Psoas muscle (tissue), 8 donors: ENCODE results near the gene CLEC2L. TPM values are rescaled to one million over a fixed set of nuclear protein-coding genes. Genes with fewer than 3 reads are reported as not detected.
A peak's percentile ranks its signal among the peaks of the same experiment; 100 is the strongest.

Experiments
- ATAC-seq, 4 donors: fragments of 200-7000 bp; cut with Tn5 transposase; one replicate each; pipeline ENCODE4 v1.9.1; 2020; ENCODE audit warnings: moderate library complexity in 3 of 4, mild to moderate bottlenecking in 2 of 4
- DNase-seq, 2 donors: peaks; one replicate each; pipeline ENCODE4 v3.0.0-alpha.2; 2020
- H3K27ac ChIP-seq: fragments of 200-600 bp; one replicate; pipeline ENCODE4 v1.8.0; 2022
- H3K27me3 ChIP-seq, 3 donors: fragments of 200-600 bp in 1 of 3; one replicate each; pipeline versions ENCODE4 v1.6.1 to v1.8.0; 2013 to 2022; ENCODE audit warnings: low read length in 2 of 3, mild to moderate bottlenecking in 2 of 3, moderate library complexity in 1 of 3; ENCODE audit not compliant: insufficient read depth in 3 of 3
- H3K36me3 ChIP-seq, 2 donors: fragments of 200-600 bp in 1 of 2; one replicate each; pipeline versions ENCODE4 v1.6.1 to v1.8.0; 2013 to 2022; ENCODE audit warnings: low read depth in 1 of 2, mild to moderate bottlenecking in 1 of 2, moderate library complexity in 1 of 2; ENCODE audit not compliant: insufficient read depth in 1 of 2
- H3K4me1 ChIP-seq: fragments of 200-600 bp; one replicate; pipeline ENCODE4 v1.8.0; 2022
- H3K4me3 ChIP-seq: fragments of 200-600 bp; one replicate; pipeline ENCODE4 v1.8.0; 2022; ENCODE audit warnings: mild to moderate bottlenecking
- H3K9me3 ChIP-seq: fragments of 200-600 bp; one replicate; pipeline ENCODE4 v1.8.0; 2022
- WGBS, 3 donors: extraction: QIAGEN DNeasy Blood & Tissue Kit; methylation state at CpG; one replicate each; pipeline versions ENCODE4 v1.1.6 to v1.1.7; 2013; 5-methylcytosine and 5-hydroxymethylcytosine counted together
- intact Hi-C, 2 donors: fragments of 100-400 bp; cut with DNase I; formaldehyde crosslinking; loops; one replicate each; pipeline versions ENCODE4 v1.11.0 to v1.14.2; 2022
- polyA plus RNA-seq, 3 donors: library from polyadenylated mRNA; stranded (reverse); fragments of 200-250 nt; gene quantifications; one replicate each; pipeline ENCODE4 v1.2.3, GENCODE V29; 2013
- total RNA-seq, 4 donors: library from RNA; stranded (reverse); fragmentation: NEBNext Ultra II Directional in 2 of 4; extraction: Animal tissue kit (Norgen Biotek cat#: 25700) in 2 of 4; gene quantifications; one replicate each; pipeline versions ENCODE4 v1.2.1 to v1.2.4, GENCODE V29; 2021 to 2023
- TF ChIP-seq, protein P1 (sequence below): fragments of 200-600 bp; IDR thresholded peaks from one replicate; pipeline ENCODE4 v1.8.0; 2022; ENCODE audit warnings: antibody characterized with exemption
- donor health status: healthy with polysubstance abuse.
- donor health status: DM: no; HTN: no; CAD: no; lungs with moderate emphysema.
- donor health status: Bipolar disorder and iron deficiency.
- donor health status: healthy.
- donor health status: DM: yes; HTN: yes; CAD: no.
- donor health status: DM: no; HTN: no; CAD: no.
- donor health status: DM: no; HTN: no; CAD: no.
- donor health status: DM: yes; HTN: yes; CAD: no.

CLEC2L gene
- total and polyA plus RNA-seq, 7 donors, result 0.12 to 1.5 (median 0.83) TPM; not detected in 1

DNA sequence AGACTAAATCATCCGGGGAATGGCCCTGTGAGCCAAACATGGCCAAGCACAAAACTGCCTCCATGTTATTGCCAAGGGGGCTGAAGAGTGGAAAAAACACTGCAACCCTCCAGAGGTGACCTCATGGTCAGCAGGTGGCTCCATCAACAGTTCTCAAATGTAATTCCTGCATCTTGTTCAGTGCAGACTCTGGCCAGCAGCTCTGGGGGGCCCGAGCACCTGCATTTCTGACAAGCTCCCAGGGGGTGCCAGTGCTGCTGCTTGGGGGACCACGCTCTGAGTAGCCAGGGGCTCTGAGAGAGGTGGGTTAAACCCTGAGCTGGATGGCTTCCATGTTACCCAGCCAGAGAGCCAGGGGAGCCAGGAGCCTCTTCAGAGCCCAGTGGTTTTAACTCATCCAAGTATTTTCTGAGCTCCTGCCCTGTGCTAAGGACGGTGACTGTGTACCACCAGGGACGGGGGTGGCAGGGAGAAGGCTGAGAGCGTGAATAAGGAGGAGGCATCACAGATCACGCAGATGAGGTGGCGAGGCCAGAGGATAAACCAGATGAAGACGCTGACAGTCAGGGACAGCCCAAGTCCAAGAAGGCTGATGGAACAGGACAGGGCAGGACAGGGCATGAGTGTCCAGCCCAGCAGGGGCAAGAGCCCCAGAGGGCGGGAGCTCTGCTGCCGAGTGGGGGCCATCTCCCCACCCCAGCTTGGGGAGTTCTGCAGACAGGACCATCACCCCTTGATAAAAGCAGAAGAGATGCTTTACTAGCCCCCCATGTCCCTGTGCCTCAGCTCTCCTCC lies 52.9 kb downstream of the CLEC2L start:
- H3K4me3 ChIP-seq, result no peak overlapping the region
- H3K27ac ChIP-seq, result peak overlapping the region; percentile 82
- WGBS, 3 donors, result 67 to 76% (median 74%) methylated on average over 11 of the region's 11 CpGs
- no peaks in the 10 kb centered on the region for H3K9me3 ChIP-seq
- ATAC-seq, result no peak
- H3K36me3 ChIP-seq, result peaks cover 2 to 69% of the 10 kb centered on the region in 2 donors
- peaks cover 19% of the 10 kb centered on the region for H3K4me1 ChIP-seq
- TF ChIP-seq, protein P1, sequence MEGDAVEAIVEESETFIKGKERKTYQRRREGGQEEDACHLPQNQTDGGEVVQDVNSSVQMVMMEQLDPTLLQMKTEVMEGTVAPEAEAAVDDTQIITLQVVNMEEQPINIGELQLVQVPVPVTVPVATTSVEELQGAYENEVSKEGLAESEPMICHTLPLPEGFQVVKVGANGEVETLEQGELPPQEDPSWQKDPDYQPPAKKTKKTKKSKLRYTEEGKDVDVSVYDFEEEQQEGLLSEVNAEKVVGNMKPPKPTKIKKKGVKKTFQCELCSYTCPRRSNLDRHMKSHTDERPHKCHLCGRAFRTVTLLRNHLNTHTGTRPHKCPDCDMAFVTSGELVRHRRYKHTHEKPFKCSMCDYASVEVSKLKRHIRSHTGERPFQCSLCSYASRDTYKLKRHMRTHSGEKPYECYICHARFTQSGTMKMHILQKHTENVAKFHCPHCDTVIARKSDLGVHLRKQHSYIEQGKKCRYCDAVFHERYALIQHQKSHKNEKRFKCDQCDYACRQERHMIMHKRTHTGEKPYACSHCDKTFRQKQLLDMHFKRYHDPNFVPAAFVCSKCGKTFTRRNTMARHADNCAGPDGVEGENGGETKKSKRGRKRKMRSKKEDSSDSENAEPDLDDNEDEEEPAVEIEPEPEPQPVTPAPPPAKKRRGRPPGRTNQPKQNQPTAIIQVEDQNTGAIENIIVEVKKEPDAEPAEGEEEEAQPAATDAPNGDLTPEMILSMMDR, result no peak
- no peak for DNase-seq
- H3K27me3 ChIP-seq, result no peaks in the 10 kb centered on the region
- intact Hi-C loops, result no loop called here

DNA sequence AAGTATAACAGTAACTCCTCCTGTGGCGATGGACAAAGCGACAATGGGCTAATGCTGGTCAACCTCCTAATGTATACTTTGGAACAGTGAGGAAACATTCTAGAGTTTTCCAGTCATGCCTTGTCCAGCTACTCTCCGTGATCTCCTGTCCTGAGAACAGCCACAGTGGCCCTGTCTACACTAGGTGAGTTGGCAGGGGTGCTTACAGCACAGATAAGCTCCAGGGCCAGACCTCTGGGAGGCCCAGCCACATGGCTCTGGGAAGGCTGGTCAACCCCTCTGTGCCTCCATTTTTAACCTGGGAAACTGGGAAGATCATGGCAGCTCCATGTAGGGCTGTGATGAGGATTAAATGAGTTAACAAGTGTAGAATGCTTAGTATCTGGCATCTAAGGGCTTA lies 57.0 kb downstream of the CLEC2L start:
- Histone ChIP-seq H3K9me3 (no peaks in the 10 kb centered on the region), H3K4me1 (no peaks in the 10 kb centered on the region), H3K4me3 (no peak overlapping the region), H3K27me3 (no peaks in the 10 kb centered on the region), H3K36me3 (peaks cover 2 to 79% of the 10 kb centered on the region in 2 donors), H3K27ac (no peak overlapping the region)
- ATAC-seq, result no peak
- DNase-seq, result no peak
- TF ChIP-seq, protein P1, result no peak
- WGBS, 3 donors, result 97 to 100% (median 97%) methylated on average over 3 of the region's 3 CpGs
- intact Hi-C loops, result no loop called here

DNA sequence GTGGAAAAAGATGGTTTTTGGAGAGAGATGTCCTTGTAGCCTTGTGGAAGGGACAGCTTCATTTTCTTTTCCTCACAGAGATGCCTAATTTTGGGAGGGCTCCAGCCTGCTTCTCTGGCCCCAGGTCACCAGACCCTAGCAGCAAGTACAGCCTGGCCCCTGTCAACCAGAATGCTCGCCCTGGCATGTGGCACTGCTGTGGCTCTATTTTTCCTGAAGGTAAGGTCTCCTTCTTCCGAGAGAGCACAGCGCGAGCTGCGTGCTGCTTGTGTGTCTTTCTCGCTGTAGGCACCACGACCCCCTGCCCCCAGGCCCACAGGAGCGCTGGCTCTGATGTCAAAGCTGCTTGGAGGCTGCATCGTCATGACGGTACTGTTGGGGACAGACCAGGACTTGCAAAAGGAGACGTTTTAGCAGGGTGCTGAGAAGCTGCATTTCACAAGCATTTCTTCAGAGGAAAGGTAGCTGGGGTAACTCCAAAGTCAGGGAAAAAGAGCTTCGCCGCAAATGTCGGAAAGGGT lies 58.7 kb downstream of the CLEC2L start:
- Histone ChIP-seq H3K36me3 (peaks cover 2 to 97% of the 10 kb centered on the region in 2 donors), H3K9me3 (no peaks in the 10 kb centered on the region), H3K27ac (no peak overlapping the region), H3K4me3 (no peak overlapping the region), H3K4me1 (no peaks in the 10 kb centered on the region), H3K27me3 (no peaks in the 10 kb centered on the region)
- WGBS, 3 donors, result 90 to 95% (median 95%) methylated on average over 14 of the region's 14 CpGs
- TF ChIP-seq, protein P1, result no peak
- DNase-seq (no peak), ATAC-seq (no peak)
- intact Hi-C loops, result no loop called here

DNA sequence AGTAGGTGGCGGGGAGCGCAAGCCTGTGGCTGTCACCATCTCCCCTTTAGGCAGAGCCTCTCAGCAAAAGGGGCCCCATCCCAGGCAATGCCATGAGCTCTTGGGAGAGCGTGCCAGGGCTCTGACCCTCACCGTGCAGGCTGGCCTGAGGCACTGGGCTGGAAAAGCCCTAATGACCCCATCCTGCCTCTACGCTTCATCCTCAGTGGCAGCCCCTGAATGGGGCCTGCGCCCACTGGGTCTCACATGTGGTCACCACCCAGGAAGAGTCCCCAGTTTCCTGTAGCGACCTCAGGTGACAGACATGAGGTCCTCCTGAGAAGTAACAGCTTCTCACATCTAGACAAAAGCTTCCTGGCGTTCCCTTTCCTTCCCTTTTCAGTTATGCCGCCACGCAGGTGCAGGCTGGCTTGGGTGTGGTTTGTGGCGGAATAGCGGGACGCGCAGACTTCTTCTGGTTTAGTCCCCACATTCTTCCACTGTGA lies 59.2 kb downstream of the CLEC2L start:
- no peaks in the 10 kb centered on the region for H3K4me1 ChIP-seq
- peaks cover 2 to 97% of the 10 kb centered on the region in 2 donors for H3K36me3 ChIP-seq
- ATAC-seq, result no peak
- intact Hi-C loops, result no loop called here
- H3K27me3 ChIP-seq, result no peaks in the 10 kb centered on the region
- H3K27ac ChIP-seq, result no peak overlapping the region
- H3K9me3 ChIP-seq, result no peaks in the 10 kb centered on the region
- 91 to 95% (median 92%) methylated on average over 14 of the region's 14 CpGs for WGBS, 3 donors
- DNase-seq, result no peak
- TF ChIP-seq, protein P1, result no peak
- H3K4me3 ChIP-seq, result no peak overlapping the region
